H9 (cell line): Measurements from ENCODE around the gene MAP4K3. TPM values are rescaled to one million over a fixed set of nuclear protein-coding genes. Genes with fewer than 3 reads are reported as not detected.
A peak's percentile ranks its signal among the peaks of the same experiment; 100 is the strongest.

Experiments used
- DNase-seq: peaks from one replicate; pipeline ENCODE4 v3.0.0-alpha.2; 2017
- H2AFZ ChIP-seq: one replicate; pipeline ENCODE4 v1.6.1; 2013; ENCODE audit warnings: mild to moderate bottlenecking, low read length, control low read depth, moderate library complexity
- H2AK5ac ChIP-seq: 2 replicates; pipeline ENCODE4 v1.6.1; 2013; ENCODE audit warnings: low read length, control low read depth, mixed read lengths; ENCODE audit not compliant: insufficient read length
- H2BK120ac ChIP-seq: one replicate; pipeline ENCODE4 v1.6.1; 2013; ENCODE audit warnings: low read depth, mild to moderate bottlenecking, low read length, control low read depth, inconsistent platforms; ENCODE audit not compliant: poor library complexity, severe bottlenecking
- H2BK12ac ChIP-seq: 2 replicates; pipeline ENCODE4 v1.6.1; 2013; ENCODE audit warnings: low read length, control low read depth, mixed read lengths, low read depth; ENCODE audit not compliant: insufficient read length
- H2BK15ac ChIP-seq: 2 replicates; pipeline ENCODE4 v1.6.1; 2013; ENCODE audit warnings: low read depth, low read length, control low read depth
- H2BK20ac ChIP-seq: one replicate; pipeline ENCODE4 v1.6.1; 2013; ENCODE audit warnings: low read depth, mild to moderate bottlenecking, low read length, control low read depth, inconsistent platforms; ENCODE audit not compliant: poor library complexity, severe bottlenecking
- H2BK5ac ChIP-seq: 2 replicates; pipeline ENCODE4 v1.6.1; 2013; ENCODE audit warnings: low read length, control low read depth, mixed read lengths; ENCODE audit not compliant: insufficient read length
- H3K14ac ChIP-seq: 2 replicates; pipeline ENCODE4 v1.6.1; 2013; ENCODE audit warnings: low read length, control low read depth; ENCODE audit not compliant: insufficient read depth
- H3K18ac ChIP-seq: 2 replicates; pipeline ENCODE4 v1.6.1; 2013; ENCODE audit warnings: low read depth, mild to moderate bottlenecking, mixed read lengths, low read length, control low read depth; ENCODE audit not compliant: insufficient read length
- H3K23ac ChIP-seq: 2 replicates; pipeline ENCODE4 v1.6.1; 2013; ENCODE audit warnings: low read length, control low read depth, mixed read lengths, low read depth; ENCODE audit not compliant: insufficient read length
- H3K23me2 ChIP-seq: 2 replicates; pipeline ENCODE4 v1.6.1; 2013; ENCODE audit warnings: low read depth, mild to moderate bottlenecking, mixed read lengths, low read length, control low read depth; ENCODE audit not compliant: insufficient read length, poor library complexity, severe bottlenecking
- H3K27ac ChIP-seq: 2 replicates; pipeline ENCODE4 v1.5.1; 2013; ENCODE audit warnings: low read length, control low read depth, mixed read lengths, low read depth; ENCODE audit not compliant: insufficient read length
- H3K27me3 ChIP-seq: 2 replicates; pipeline ENCODE4 v1.6.1; 2013; ENCODE audit warnings: low read length, control low read depth, inconsistent platforms; ENCODE audit not compliant: insufficient read depth
- H3K4ac ChIP-seq: 2 replicates; pipeline ENCODE4 v1.6.1; 2013; ENCODE audit warnings: low read depth, mild to moderate bottlenecking, control low read depth, inconsistent platforms, low read length, moderate library complexity
- H3K4me1 ChIP-seq: 2 replicates; pipeline ENCODE4 v1.6.1; 2013; ENCODE audit warnings: low read length, control low read depth, inconsistent platforms; ENCODE audit not compliant: insufficient read depth
- H3K4me2 ChIP-seq: 2 replicates; pipeline ENCODE4 v1.6.1; 2013; ENCODE audit warnings: low read length, control low read depth, mixed read lengths; ENCODE audit not compliant: insufficient read length, insufficient read depth
- H3K56ac ChIP-seq: 2 replicates; pipeline ENCODE4 v1.6.1; 2013; ENCODE audit warnings: low read depth, mild to moderate bottlenecking, mixed read lengths, low read length, control low read depth; ENCODE audit not compliant: insufficient read length
- H3K79me1 ChIP-seq: 2 replicates; pipeline ENCODE4 v1.6.1; 2013; ENCODE audit warnings: low read depth, mild to moderate bottlenecking, moderate library complexity, low read length, control low read depth, inconsistent platforms; ENCODE audit not compliant: insufficient read depth, poor library complexity, severe bottlenecking
- H3K79me2 ChIP-seq: 2 replicates; pipeline ENCODE4 v1.6.1; 2013; ENCODE audit warnings: low read length, control low read depth, inconsistent platforms; ENCODE audit not compliant: insufficient read depth
- H3K9ac ChIP-seq: 2 replicates; pipeline ENCODE4 v1.6.1; 2013; ENCODE audit warnings: low read length, control low read depth, mixed read lengths; ENCODE audit not compliant: insufficient read length; ENCODE audit errors: extremely low read depth
- H3K9me3 ChIP-seq: one replicate; pipeline ENCODE4 v1.6.1; 2013; ENCODE audit warnings: low read depth, low read length, inconsistent platforms; ENCODE audit not compliant: control insufficient read depth
- H3T11ph ChIP-seq: one replicate; pipeline ENCODE4 v1.6.1; 2013; ENCODE audit warnings: mild to moderate bottlenecking, low read length, control low read depth, inconsistent platforms
- H4K20me1 ChIP-seq: one replicate; pipeline ENCODE4 v1.6.1; 2013; ENCODE audit not compliant: control insufficient read depth, insufficient read length, insufficient read depth
- H4K5ac ChIP-seq: 2 replicates; pipeline ENCODE4 v1.6.1; 2013; ENCODE audit warnings: low read depth, mild to moderate bottlenecking, mixed read lengths, low read length, control low read depth; ENCODE audit not compliant: insufficient read length
- H4K8ac ChIP-seq: replicated peaks from 2 replicates; pipeline ENCODE4 v1.6.1; 2013; ENCODE audit warnings: low read length, control low read depth, mixed read lengths, low read depth; ENCODE audit not compliant: insufficient read length
- H4K91ac ChIP-seq: 2 replicates; pipeline ENCODE4 v1.6.1; 2013; ENCODE audit warnings: low read depth, mild to moderate bottlenecking, moderate library complexity, mixed read lengths, low read length, control low read depth; ENCODE audit not compliant: insufficient read length
- H3K27ac Mint-ChIP-seq, 3 experiments: 2 replicates in 2 of 3; 3 replicates in 1 of 3; pipeline ENCODE4 v1.8.0; 2020 to 2021; ENCODE audit warnings: mixed read lengths in 3 of 3, mild to moderate bottlenecking in 1 of 3, moderate library complexity in 1 of 3
- H3K27me3 Mint-ChIP-seq: 2 replicates; pipeline ENCODE4 v1.8.0; 2021; ENCODE audit warnings: low read depth, mild to moderate bottlenecking, moderate library complexity, mixed read lengths
- H3K36me3 Mint-ChIP-seq, 3 experiments: 2 replicates in 2 of 3; 3 replicates in 1 of 3; pipeline ENCODE4 v1.8.0; 2020 to 2021; ENCODE audit warnings: low read depth in 3 of 3, mixed read lengths in 3 of 3; ENCODE audit not compliant: insufficient read depth in 1 of 3
- H3K4me1 Mint-ChIP-seq, 2 experiments: 2 replicates each; pipeline ENCODE4 v1.8.0; 2020; ENCODE audit warnings: mixed read lengths in 2 of 2
- H3K4me3 Mint-ChIP-seq, 2 experiments: 2 replicates in 1 of 2; 3 replicates in 1 of 2; pipeline ENCODE4 v1.8.0; 2020 to 2021; ENCODE audit warnings: mild to moderate bottlenecking in 2 of 2, mixed read lengths in 2 of 2, moderate library complexity in 1 of 2
- H3K9me3 Mint-ChIP-seq, 2 experiments: 2 replicates in 1 of 2; 3 replicates in 1 of 2; pipeline ENCODE4 v1.8.0; 2020; ENCODE audit warnings: mild to moderate bottlenecking in 2 of 2, mixed read lengths in 2 of 2, moderate library complexity in 1 of 2
- total RNA-seq: library from RNA; stranded (reverse); gene quantifications from 2 replicates; pipeline ENCODE4 v1.2.1, GENCODE V29; 2021
- TF ChIP-seq, protein P1 (sequence below): fragments of 200-600 bp; sonication (generic); conservative IDR thresholded peaks from 3 replicates; pipeline ENCODE4 v1.8.0; 2021; ENCODE audit warnings: antibody characterized with exemption, mild to moderate bottlenecking

The MAP4K3 gene
- total RNA-seq, 1 experiment from 2014 or later, result 37.9 TPM

DNA sequence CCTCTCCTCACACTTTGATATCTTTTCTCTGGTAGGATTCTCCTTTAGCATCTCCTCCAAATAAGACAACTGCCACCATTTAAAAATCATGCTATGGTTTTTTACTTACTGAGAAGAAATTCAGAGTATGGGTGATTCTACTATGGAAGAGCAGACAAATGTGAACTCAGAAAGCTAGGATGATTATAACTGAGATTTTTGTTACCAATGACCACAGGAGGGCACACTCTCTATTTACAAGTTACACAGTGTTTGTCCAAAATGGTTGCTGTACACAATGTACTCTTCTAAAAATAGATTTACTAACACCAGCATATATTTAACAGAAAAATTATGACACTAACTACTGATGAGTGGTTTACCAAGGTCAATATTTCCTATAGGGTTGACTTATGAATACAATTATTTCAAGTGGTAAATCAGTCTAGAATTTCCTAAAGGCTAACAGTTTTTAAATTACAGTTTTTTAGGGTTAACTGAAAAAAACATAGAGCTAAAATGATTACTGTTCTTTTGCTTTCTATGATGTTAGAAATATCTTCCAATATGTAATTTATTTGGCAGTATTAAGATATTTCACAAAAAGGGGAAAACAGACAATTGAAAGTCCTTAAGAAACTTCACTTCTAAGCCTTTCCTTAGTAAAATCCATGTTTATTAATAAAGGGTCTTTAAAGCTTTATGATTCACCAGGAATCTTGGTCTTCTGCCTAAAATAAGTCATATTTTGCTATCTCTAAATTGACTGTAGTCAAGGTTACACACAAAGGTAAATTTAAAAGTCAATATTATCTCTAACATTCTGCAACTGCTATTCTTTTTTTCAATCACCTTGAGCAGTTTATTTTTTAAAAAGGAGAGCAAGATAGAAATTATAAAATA, 57.2 kb downstream of the MAP4K3 start:
- no peak overlapping the region for H2BK15ac ChIP-seq
- no peaks in the 10 kb centered on the region for H3K9me3 ChIP-seq
- H3K9ac ChIP-seq, result no peak overlapping the region
- no peak overlapping the region for H3K4me3 Mint-ChIP-seq
- no peaks in the 10 kb centered on the region for H3K23me2 ChIP-seq
- peaks cover 13% of the 10 kb centered on the region; the same call in 1 of the 2 replicates for H3K4me1 ChIP-seq
- H4K5ac ChIP-seq, result no peak overlapping the region
- H3K27ac Mint-ChIP-seq, result peak overlapping the region; percentile 65 to 76 (median 71); a peak in 3 of 7 replicates
- peaks cover 3 to 4% of the 10 kb centered on the region in 2 experiments; a peak in 3 of 5 replicates for H3K9me3 Mint-ChIP-seq
- no peaks in the 10 kb centered on the region for H3K27me3 Mint-ChIP-seq
- H2BK20ac ChIP-seq, result no peak overlapping the region
- H3K79me2 ChIP-seq, result peaks cover 1% of the 10 kb centered on the region; the same call in 1 of the 2 replicates
- no peaks in the 10 kb centered on the region for H4K20me1 ChIP-seq
- peaks cover 15 to 19% (median 15%) of the 10 kb centered on the region in 3 experiments for H3K36me3 Mint-ChIP-seq
- H2BK120ac ChIP-seq, result no peak overlapping the region
- no peaks in the 10 kb centered on the region for H3K27me3 ChIP-seq
- no peak overlapping the region for H3K27ac ChIP-seq
- TF ChIP-seq, protein P1, sequence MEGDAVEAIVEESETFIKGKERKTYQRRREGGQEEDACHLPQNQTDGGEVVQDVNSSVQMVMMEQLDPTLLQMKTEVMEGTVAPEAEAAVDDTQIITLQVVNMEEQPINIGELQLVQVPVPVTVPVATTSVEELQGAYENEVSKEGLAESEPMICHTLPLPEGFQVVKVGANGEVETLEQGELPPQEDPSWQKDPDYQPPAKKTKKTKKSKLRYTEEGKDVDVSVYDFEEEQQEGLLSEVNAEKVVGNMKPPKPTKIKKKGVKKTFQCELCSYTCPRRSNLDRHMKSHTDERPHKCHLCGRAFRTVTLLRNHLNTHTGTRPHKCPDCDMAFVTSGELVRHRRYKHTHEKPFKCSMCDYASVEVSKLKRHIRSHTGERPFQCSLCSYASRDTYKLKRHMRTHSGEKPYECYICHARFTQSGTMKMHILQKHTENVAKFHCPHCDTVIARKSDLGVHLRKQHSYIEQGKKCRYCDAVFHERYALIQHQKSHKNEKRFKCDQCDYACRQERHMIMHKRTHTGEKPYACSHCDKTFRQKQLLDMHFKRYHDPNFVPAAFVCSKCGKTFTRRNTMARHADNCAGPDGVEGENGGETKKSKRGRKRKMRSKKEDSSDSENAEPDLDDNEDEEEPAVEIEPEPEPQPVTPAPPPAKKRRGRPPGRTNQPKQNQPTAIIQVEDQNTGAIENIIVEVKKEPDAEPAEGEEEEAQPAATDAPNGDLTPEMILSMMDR, result peak; percentile 59
- no peak overlapping the region for H3K56ac ChIP-seq
- no peak overlapping the region for H4K91ac ChIP-seq
- no peak overlapping the region for H2AK5ac ChIP-seq
- H2BK12ac ChIP-seq, result no peak overlapping the region
- H2BK5ac ChIP-seq, result no peak overlapping the region
- no peak overlapping the region for H3K23ac ChIP-seq
- H3K79me1 ChIP-seq, result no peaks in the 10 kb centered on the region
- H3K18ac ChIP-seq, result no peak overlapping the region
- H3K4me2 ChIP-seq, result no peak overlapping the region
- no peak overlapping the region for H2AFZ ChIP-seq
- H3K14ac ChIP-seq, result no peak overlapping the region
- H3K4ac ChIP-seq, result no peak overlapping the region
- H3K4me1 Mint-ChIP-seq, result peaks cover 46% of the 10 kb centered on the region in 2 experiments
- H4K8ac ChIP-seq, result no peak overlapping the region
- no peak overlapping the region for H3T11ph ChIP-seq
- DNase-seq, result no peak
